Prostate gland (tissue), 2 donors: ENCODE results near the gene ERC2.

Source experiments
- POLR2A ChIP-seq: fragments of 450-650 bp; IDR thresholded peaks from one replicate; pipeline ENCODE4 v1.6.1; 2016; ENCODE audit warnings: antibody characterized with exemption, mild to moderate bottlenecking
- POLR2AphosphoS5 ChIP-seq: sonication (generic); formaldehyde crosslinking; IDR thresholded peaks from one replicate; pipeline ENCODE4 v1.6.1; 2017; ENCODE audit warnings: antibody characterized with exemption
- TF ChIP-seq, protein P1 (sequence below), 4 experiments: fragments of 200-600 bp in 2 of 4; fragments of 450-650 bp in 2 of 4; sonication (generic) in 2 of 4; IDR thresholded peaks; 1 replicate in 3 of 4; 2 replicates in 1 of 4; pipeline ENCODE4 v1.5.1; 2016 to 2019; ENCODE audit warnings: antibody characterized with exemption in 4 of 4, mild to moderate bottlenecking in 2 of 4, moderate library complexity in 2 of 4

DNA sequence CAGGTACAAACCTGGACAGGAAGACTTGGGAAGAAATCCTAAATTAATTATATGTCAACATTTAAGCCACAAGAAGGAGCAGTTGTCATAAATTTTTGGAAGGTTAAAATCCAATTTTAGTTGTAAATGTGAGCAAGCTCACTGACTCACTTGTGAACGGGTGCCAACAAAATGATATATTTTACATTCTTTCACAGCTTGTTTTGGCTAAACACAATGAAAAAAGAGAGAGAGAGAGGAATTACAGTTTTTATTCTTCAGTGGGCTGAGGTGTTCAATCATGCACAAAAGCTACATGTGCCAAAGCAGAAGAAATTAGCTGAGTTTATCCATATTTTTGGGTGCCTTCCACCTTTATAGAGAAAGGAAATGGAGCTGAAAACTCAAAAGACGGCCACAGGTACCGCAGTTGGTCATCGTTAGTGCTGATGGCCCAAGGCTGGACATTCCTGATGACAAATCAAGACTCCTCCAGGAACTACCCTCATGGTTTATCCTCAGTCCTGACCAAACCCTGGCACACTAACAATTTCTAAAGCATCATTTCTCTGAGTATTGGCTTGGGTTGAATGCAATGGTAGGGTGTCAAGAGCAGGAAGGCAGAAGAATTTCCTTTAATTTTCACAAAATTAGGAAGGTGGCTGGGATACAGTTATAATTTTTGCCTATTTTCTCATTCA lies 943.6 kb downstream of the ERC2 start:
- TF ChIP-seq POLR2A (no peak), POLR2AphosphoS5 (no peak)
- TF ChIP-seq, protein P1, sequence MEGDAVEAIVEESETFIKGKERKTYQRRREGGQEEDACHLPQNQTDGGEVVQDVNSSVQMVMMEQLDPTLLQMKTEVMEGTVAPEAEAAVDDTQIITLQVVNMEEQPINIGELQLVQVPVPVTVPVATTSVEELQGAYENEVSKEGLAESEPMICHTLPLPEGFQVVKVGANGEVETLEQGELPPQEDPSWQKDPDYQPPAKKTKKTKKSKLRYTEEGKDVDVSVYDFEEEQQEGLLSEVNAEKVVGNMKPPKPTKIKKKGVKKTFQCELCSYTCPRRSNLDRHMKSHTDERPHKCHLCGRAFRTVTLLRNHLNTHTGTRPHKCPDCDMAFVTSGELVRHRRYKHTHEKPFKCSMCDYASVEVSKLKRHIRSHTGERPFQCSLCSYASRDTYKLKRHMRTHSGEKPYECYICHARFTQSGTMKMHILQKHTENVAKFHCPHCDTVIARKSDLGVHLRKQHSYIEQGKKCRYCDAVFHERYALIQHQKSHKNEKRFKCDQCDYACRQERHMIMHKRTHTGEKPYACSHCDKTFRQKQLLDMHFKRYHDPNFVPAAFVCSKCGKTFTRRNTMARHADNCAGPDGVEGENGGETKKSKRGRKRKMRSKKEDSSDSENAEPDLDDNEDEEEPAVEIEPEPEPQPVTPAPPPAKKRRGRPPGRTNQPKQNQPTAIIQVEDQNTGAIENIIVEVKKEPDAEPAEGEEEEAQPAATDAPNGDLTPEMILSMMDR (IDR thresholded peaks at IDR 0.05), result no peak
